HCT116 (cell line): ENCODE measurements around the gene SNED1. TPM values are rescaled to one million over a fixed set of nuclear protein-coding genes. Genes with fewer than 3 reads are reported as not detected.

Experiments used
- ATAC-seq: fragments of 200-7000 bp; cut with Tn5 transposase; 2 replicates; pipeline ENCODE4 v1.9.1; 2020; ENCODE audit warnings: mild to moderate bottlenecking, moderate library complexity
- BruUV-seq: library from RNA; stranded (reverse); fragments of 400-500 nt; replicated peaks from 2 replicates; lab custom pipeline; 2021; lab: Mats Ljungman, UMichigan
- CTCF ChIA-PET: fragments of 300-600 bp; sonication (Branson Sonifier 250); formaldehyde crosslinking; loops from one replicate; lab custom pipeline; 2021; ENCODE audit warnings: antibody characterized with exemption; lab: Charles Lee
- POLR2A ChIA-PET: fragments of 300-600, 350-600 bp; sonication (Branson Sonifier 250); formaldehyde crosslinking; loops from one replicate; lab custom pipeline; 2021; ENCODE audit warnings: antibody characterized with exemption; lab: Charles Lee
- RAD21 ChIA-PET, 2 experiments: fragments of 300-600 bp; sonication (Branson Sonifier 250); formaldehyde crosslinking; loops; one replicate each; lab custom pipeline; 2023; ENCODE audit warnings: low total read pairs in 2 of 2; ENCODE audit not compliant: uncharacterized antibody in 2 of 2, unreplicated experiment in 2 of 2, low non-redundant PET in 1 of 2; lab: Charles Lee
- DNase-seq: peaks from one replicate; pipeline ENCODE4 v3.0.0-alpha.2; 2010; ENCODE audit warnings: low read depth, low spot score
- H2AFZ ChIP-seq: fragments of 200-600 bp; shearing (Covaris generic), sonication (generic); 2 replicates; pipeline ENCODE4 v1.6.1; 2017; ENCODE audit warnings: low read depth, mixed run types, mixed read lengths, antibody characterized with exemption, low read length; ENCODE audit not compliant: poor library complexity, severe bottlenecking
- H3K27ac ChIP-seq: 2 replicates; pipeline ENCODE4 v1.5.1; 2012; ENCODE audit warnings: low read depth, low read length
- H3K27me3 ChIP-seq: fragments of 200-600 bp; sonication (generic); 2 replicates; pipeline ENCODE4 v1.6.1; 2016; ENCODE audit warnings: mixed run types, low read length, mixed read lengths; ENCODE audit not compliant: insufficient read depth
- H3K36me3 ChIP-seq, 2 experiments: fragments of 200-500 bp in 1 of 2; fragments of 200-600 bp in 1 of 2; sonication (Bioruptor generic) in 1 of 2; sonication (generic) in 1 of 2; 2 replicates each; pipeline versions ENCODE4 v1.5.1 to v1.6.1; 2014 to 2016; ENCODE audit warnings: low read length in 2 of 2, inconsistent platforms in 1 of 2, mixed read lengths in 1 of 2, mixed run types in 1 of 2; ENCODE audit not compliant: insufficient read depth in 2 of 2, control insufficient read depth in 1 of 2
- H3K4me1 ChIP-seq, 2 experiments: fragments of 200-600 bp in 1 of 2; sonication (generic) in 1 of 2; 2 replicates each; pipeline versions ENCODE4 v1.5.1 to v1.6.1; 2012 to 2017; ENCODE audit warnings: low read length in 2 of 2, inconsistent platforms in 1 of 2, mild to moderate bottlenecking in 1 of 2, mixed read lengths in 1 of 2, mixed run types in 1 of 2, moderate library complexity in 1 of 2; ENCODE audit not compliant: insufficient read depth in 2 of 2, control insufficient read depth in 1 of 2
- H3K4me2 ChIP-seq: fragments of 200-600 bp; sonication (generic); 2 replicates; pipeline ENCODE4 v1.6.1; 2017; ENCODE audit warnings: mixed run types, low read length, mixed read lengths
- H3K4me3 ChIP-seq, 2 experiments: fragments of 200-600 bp in 1 of 2; sonication (generic) in 1 of 2; replicated peaks in 1 of 2; 2 replicates each; pipeline ENCODE4 v1.5.1; 2011 to 2016; ENCODE audit warnings: low read length in 2 of 2, control low read depth in 1 of 2, low read depth in 1 of 2, mild to moderate bottlenecking in 1 of 2, mixed read lengths in 1 of 2, mixed run types in 1 of 2
- H3K79me2 ChIP-seq: fragments of 200-600 bp; sonication (generic); 2 replicates; pipeline ENCODE4 v1.6.1; 2017; ENCODE audit warnings: mild to moderate bottlenecking, mixed run types, low read length, moderate library complexity, mixed read lengths; ENCODE audit not compliant: insufficient read depth
- H3K9ac ChIP-seq: fragments of 200-600 bp; sonication (generic); 2 replicates; pipeline ENCODE4 v1.6.1; 2016; ENCODE audit warnings: low read length, mixed read lengths
- H3K9me2 ChIP-seq: fragments of 200-600 bp; sonication (generic), shearing (Covaris generic); 2 replicates; pipeline ENCODE4 v1.6.1; 2017; ENCODE audit warnings: mixed run types, mild to moderate bottlenecking, moderate library complexity; ENCODE audit not compliant: insufficient read depth
- H3K9me3 ChIP-seq, 2 experiments: fragments of 200-500 bp in 1 of 2; fragments of 200-600 bp in 1 of 2; sonication (Bioruptor generic) in 1 of 2; sonication (generic) in 1 of 2; 2 replicates each; pipeline ENCODE4 v1.6.1; 2014 to 2017; ENCODE audit warnings: low read length in 2 of 2, mixed read lengths in 2 of 2, inconsistent platforms in 1 of 2, low read depth in 1 of 2, mild to moderate bottlenecking in 1 of 2, mixed run types in 1 of 2, moderate library complexity in 1 of 2; ENCODE audit not compliant: control insufficient read depth in 1 of 2, insufficient read depth in 1 of 2
- H4K20me1 ChIP-seq: fragments of 200-600 bp; sonication (generic), shearing (Covaris generic); 2 replicates; pipeline ENCODE4 v1.6.1; 2017; ENCODE audit warnings: mixed run types, mild to moderate bottlenecking, moderate library complexity; ENCODE audit not compliant: insufficient read depth
- EZH2phosphoT487 ChIP-seq: fragments of 200-600 bp; IDR thresholded peaks from 2 replicates; pipeline ENCODE4 v1.6.1; 2018; ENCODE audit warnings: antibody characterized with exemption, borderline replicate concordance
- JUND ChIP-seq: IDR thresholded peaks from 2 replicates; pipeline ENCODE4 v1.6.1; 2012
- POLR2A ChIP-seq: IDR thresholded peaks from 2 replicates; pipeline ENCODE4 v1.7.0; 2011; ENCODE audit warnings: borderline replicate concordance; ENCODE audit not compliant: insufficient read depth, insufficient read length; ENCODE audit errors: extremely low read depth
- SRF ChIP-seq: IDR thresholded peaks from 2 replicates; pipeline ENCODE4 v1.6.1; 2012; ENCODE audit warnings: low read depth
- TCF7L2 ChIP-seq: IDR thresholded peaks from 2 replicates; pipeline ENCODE4 v1.7.0; 2011; ENCODE audit warnings: borderline replicate concordance, inconsistent platforms; ENCODE audit not compliant: insufficient read depth, insufficient read length; ENCODE audit errors: extremely low read depth
- YY1 ChIP-seq: IDR thresholded peaks from 2 replicates; pipeline ENCODE4 v1.6.1; 2011; ENCODE audit warnings: low read length, low read depth, moderate library complexity, mild to moderate bottlenecking; ENCODE audit not compliant: insufficient replicate concordance; ENCODE audit errors: extremely low read depth
- ZFX ChIP-seq: fragments of 450-650 bp; IDR thresholded peaks from 2 replicates; pipeline ENCODE4 v1.6.1; 2017
- intact Hi-C: fragments of 100-400 bp; cut with micrococcal nuclease; formaldehyde crosslinking; loops from 2 replicates; pipeline ENCODE4 v1.10.0; 2022
- total RNA-seq: library from RNA; stranded (reverse); gene quantifications from one replicate; pipeline ENCODE4 v1.2.1, GENCODE V29; 2021; ENCODE audit not compliant: unreplicated experiment
- TF ChIP-seq, protein P1 (sequence below): IDR thresholded peaks from 2 replicates; pipeline ENCODE4 v1.6.1; 2012; ENCODE audit warnings: low read depth
- TF ChIP-seq, protein P2 (sequence below): IDR thresholded peaks from 2 replicates; pipeline ENCODE4 v1.6.1; 2012
- TF ChIP-seq, protein P3 (sequence below), 3 experiments: fragments of 200-600 bp in 1 of 3; sonication (generic) in 1 of 3; IDR thresholded peaks in 2 of 3; conservative IDR thresholded peaks in 1 of 3; 2 replicates each; pipeline ENCODE4 v1.5.1; 2012 to 2017; ENCODE audit warnings: low read depth in 2 of 3, low read length in 2 of 3, antibody characterized with exemption in 1 of 3, borderline replicate concordance in 1 of 3, control low read depth in 1 of 3, mild to moderate bottlenecking in 1 of 3, mixed read lengths in 1 of 3, mixed run types in 1 of 3, moderate library complexity in 1 of 3; ENCODE audit not compliant: insufficient read depth in 1 of 3
- TF ChIP-seq, protein P4 (sequence below): IDR thresholded peaks from 2 replicates; pipeline ENCODE4 v1.6.1; 2012

SNED1 gene
- total RNA-seq, 1 experiment from 2014 or later = 9.6 TPM

DNA sequence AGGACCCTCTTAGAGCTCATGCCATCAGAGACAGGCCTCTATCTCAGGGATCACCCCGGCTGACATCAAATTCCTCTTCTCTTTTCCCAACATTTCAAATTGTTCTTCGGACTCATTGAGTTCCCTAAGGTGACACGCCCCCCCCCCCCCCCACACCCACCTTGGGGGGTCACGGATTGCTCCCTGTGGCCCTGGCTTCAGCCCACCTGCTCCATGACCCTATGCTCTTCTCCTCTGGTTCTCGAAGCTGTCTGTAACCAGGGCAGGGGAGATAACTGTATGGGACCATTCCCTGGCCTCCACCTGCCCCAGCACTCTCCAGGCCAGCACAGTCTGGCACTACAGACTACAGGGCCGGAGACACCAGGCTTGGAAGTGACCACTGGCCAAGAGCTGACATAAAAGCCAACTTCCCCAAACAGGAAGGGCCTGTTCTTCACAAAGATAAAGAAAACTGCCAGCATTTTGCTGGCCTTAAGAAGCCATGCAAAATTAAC lies 96.6 kb downstream of the SNED1 start (continued):
- TF ChIP-seq, protein P1, sequence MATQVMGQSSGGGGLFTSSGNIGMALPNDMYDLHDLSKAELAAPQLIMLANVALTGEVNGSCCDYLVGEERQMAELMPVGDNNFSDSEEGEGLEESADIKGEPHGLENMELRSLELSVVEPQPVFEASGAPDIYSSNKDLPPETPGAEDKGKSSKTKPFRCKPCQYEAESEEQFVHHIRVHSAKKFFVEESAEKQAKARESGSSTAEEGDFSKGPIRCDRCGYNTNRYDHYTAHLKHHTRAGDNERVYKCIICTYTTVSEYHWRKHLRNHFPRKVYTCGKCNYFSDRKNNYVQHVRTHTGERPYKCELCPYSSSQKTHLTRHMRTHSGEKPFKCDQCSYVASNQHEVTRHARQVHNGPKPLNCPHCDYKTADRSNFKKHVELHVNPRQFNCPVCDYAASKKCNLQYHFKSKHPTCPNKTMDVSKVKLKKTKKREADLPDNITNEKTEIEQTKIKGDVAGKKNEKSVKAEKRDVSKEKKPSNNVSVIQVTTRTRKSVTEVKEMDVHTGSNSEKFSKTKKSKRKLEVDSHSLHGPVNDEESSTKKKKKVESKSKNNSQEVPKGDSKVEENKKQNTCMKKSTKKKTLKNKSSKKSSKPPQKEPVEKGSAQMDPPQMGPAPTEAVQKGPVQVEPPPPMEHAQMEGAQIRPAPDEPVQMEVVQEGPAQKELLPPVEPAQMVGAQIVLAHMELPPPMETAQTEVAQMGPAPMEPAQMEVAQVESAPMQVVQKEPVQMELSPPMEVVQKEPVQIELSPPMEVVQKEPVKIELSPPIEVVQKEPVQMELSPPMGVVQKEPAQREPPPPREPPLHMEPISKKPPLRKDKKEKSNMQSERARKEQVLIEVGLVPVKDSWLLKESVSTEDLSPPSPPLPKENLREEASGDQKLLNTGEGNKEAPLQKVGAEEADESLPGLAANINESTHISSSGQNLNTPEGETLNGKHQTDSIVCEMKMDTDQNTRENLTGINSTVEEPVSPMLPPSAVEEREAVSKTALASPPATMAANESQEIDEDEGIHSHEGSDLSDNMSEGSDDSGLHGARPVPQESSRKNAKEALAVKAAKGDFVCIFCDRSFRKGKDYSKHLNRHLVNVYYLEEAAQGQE = no peak

DNA sequence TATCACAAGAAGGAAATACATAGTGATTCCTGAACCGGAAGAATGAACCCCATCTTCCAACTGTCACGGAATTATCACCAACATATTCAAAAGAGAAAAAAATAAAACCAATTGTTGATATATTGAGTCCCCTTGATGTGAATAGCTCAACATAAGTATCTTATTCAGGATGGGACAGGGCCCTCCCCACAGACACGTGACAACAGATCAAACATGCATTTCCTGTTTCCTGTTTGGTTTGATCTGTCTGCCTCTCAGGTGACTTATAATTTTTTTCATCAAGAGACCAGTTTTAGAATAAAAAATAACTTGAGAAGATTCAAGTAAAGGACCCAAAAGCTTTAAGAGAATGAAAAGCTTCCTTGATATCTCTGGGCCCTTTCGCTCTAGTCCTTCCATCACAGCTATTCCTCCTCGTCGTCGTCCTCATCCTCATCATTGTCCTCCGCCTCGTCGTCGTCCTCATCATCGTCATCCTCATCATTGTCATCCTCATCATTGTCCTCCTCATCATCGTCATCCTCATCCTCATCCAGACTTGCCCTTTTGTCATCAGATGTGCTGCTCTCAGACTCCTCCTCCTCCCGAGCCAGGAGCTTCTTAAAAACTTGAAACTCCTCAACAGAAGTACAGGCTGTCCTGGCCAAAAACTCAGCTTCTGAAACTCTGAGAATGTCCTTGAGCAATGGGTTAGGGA lies 97.3 kb downstream of the SNED1 start:
- Histone ChIP-seq H3K79me2 (peaks cover 38% of the 10 kb centered on the region), H2AFZ (no peak overlapping the region), H3K36me3 (peaks cover 27 to 33% of the 10 kb centered on the region in 2 experiments), H3K4me3 (no peak overlapping the region), H3K4me1 (peaks cover under 1% of the 10 kb centered on the region in 2 experiments; a peak in 3 of 4 replicates), H3K9me3 (no peaks in the 10 kb centered on the region), H4K20me1 (no peaks in the 10 kb centered on the region), H3K4me2 (no peak overlapping the region), H3K27me3 (no peaks in the 10 kb centered on the region), H3K9me2 (no peaks in the 10 kb centered on the region), H3K27ac (no peak overlapping the region), H3K9ac (no peak overlapping the region)
- BruUV-seq = no TSS peak
- POLR2A ChIA-PET = no interaction called here
- CTCF ChIA-PET = no interaction called here
- RAD21 ChIA-PET = no interaction called here
- no peak for DNase-seq
- TF ChIP-seq, protein P1 = no peak
- TF ChIP-seq ZFX = no peak
- no peak for TF ChIP-seq JUND
- no peak for TF ChIP-seq EZH2phosphoT487
- TF ChIP-seq, protein P2, sequence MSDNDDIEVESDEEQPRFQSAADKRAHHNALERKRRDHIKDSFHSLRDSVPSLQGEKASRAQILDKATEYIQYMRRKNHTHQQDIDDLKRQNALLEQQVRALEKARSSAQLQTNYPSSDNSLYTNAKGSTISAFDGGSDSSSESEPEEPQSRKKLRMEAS = no peak
- TF ChIP-seq, protein P3, sequence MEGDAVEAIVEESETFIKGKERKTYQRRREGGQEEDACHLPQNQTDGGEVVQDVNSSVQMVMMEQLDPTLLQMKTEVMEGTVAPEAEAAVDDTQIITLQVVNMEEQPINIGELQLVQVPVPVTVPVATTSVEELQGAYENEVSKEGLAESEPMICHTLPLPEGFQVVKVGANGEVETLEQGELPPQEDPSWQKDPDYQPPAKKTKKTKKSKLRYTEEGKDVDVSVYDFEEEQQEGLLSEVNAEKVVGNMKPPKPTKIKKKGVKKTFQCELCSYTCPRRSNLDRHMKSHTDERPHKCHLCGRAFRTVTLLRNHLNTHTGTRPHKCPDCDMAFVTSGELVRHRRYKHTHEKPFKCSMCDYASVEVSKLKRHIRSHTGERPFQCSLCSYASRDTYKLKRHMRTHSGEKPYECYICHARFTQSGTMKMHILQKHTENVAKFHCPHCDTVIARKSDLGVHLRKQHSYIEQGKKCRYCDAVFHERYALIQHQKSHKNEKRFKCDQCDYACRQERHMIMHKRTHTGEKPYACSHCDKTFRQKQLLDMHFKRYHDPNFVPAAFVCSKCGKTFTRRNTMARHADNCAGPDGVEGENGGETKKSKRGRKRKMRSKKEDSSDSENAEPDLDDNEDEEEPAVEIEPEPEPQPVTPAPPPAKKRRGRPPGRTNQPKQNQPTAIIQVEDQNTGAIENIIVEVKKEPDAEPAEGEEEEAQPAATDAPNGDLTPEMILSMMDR (IDR thresholded peaks at IDR 0.05 in 2 of 3, conservative IDR thresholded peaks at IDR 0.05 in 1 of 3; ENCODE audit: borderline replicate concordance in 1 of 3, insufficient read depth in 1 of 3, low read depth in 2 of 3, low read length in 2 of 3) = no peak
- no peak for TF ChIP-seq POLR2A
- TF ChIP-seq TCF7L2 = no peak
- TF ChIP-seq, protein P4, sequence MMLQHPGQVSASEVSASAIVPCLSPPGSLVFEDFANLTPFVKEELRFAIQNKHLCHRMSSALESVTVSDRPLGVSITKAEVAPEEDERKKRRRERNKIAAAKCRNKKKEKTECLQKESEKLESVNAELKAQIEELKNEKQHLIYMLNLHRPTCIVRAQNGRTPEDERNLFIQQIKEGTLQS = no peak
- no peak for TF ChIP-seq YY1
- TF ChIP-seq SRF = no peak
- no peak for ATAC-seq
- intact Hi-C loops = no loop called here
